Measurements from ENCODE around the gene MACROD2. TPM values are rescaled to one million over a fixed set of nuclear protein-coding genes. Genes with fewer than 3 reads are reported as not detected.

Gene MACROD2
- total and polyA plus RNA-seq, 2 donors (not counting 1 experiment from before 2014, with no cell fraction given) = 5.3 to 6.7 TPM

- Mint-ChIP-seq H3K9me3 (ENCODE audit: insufficient read depth) (peaks cover 5% of the 10 kb centered on the region), H3K4me1 (peaks cover 14% of the 10 kb centered on the region), H3K4me3 (no peak overlapping the region), H3K27me3 (peaks cover 15% of the 10 kb centered on the region), H3K27ac (no peak overlapping the region)
- Histone ChIP-seq H3K27ac (ENCODE audit: low read length in 2 of 2) (no peak overlapping the region), H3K4me2 (replicated peaks; ENCODE audit: low read depth, low read length, poor library complexity, severe bottlenecking) (no peak overlapping the region), H3K79me2 (ENCODE audit: control insufficient read depth, insufficient read depth, low read length) (no peaks in the 10 kb centered on the region), H3K36me3 (replicated peaks in 1 of 2; ENCODE audit: control extremely low read depth in 1 of 2, control insufficient read depth in 1 of 2, extremely low read depth in 1 of 2, insufficient read depth in 2 of 2, low read length in 1 of 2) (no peaks in the 10 kb centered on the region), H3K4me3 (ENCODE audit: control extremely low read depth in 1 of 5, extremely low read depth in 1 of 5, insufficient read depth in 1 of 5, low read depth in 2 of 5, low read length in 4 of 5) (no peak overlapping the region), H4K20me1 (ENCODE audit: control insufficient read depth, insufficient read depth, low read length, poor library complexity, severe bottlenecking) (no peaks in the 10 kb centered on the region), H3K9me3 (ENCODE audit: control extremely low read depth in 1 of 3, control insufficient read depth in 2 of 3, insufficient read depth in 1 of 3, low read length in 2 of 3) (peaks cover 0 to 10% (median 4%) of the 10 kb centered on the region in 3 donors), H3K27me3 (replicated peaks in 1 of 4; ENCODE audit: control extremely low read depth in 1 of 4, control insufficient read depth in 3 of 4, insufficient read depth in 4 of 4, low read length in 3 of 4) (no peaks in the 10 kb centered on the region), H3K9ac (ENCODE audit: low read length) (no peak overlapping the region), H3K4me1 (ENCODE audit: control insufficient read depth in 2 of 2, insufficient read depth in 2 of 2, low read length in 2 of 2) (peaks cover 6 to 7% of the 10 kb centered on the region in 2 donors), H2AFZ (ENCODE audit: insufficient read depth, low read depth, low read length, poor library complexity, severe bottlenecking) (no peak overlapping the region)
- POLR2A ChIA-PET = no interaction called here
- CTCF ChIA-PET = no interaction called here
- no peak for ATAC-seq (ENCODE audit: low read depth)
- intact Hi-C loops (cut with micrococcal nuclease) = no loop called here
- no peak for DNase-seq
- TF ChIP-seq EZH2 (IDR thresholded peaks at IDR 0.05; ENCODE audit: borderline replicate concordance, insufficient read depth, low read depth, low read length, poor library complexity, severe bottlenecking) = no peak
- no peak for TF ChIP-seq CTCF (IDR thresholded peaks at IDR 0.05)
- 75% methylated on average over 1 of the region's 2 CpGs for WGBS (ENCODE audit: insufficient coverage)
These were observed 1843.2 kb downstream of the MACROD2 start for GRCh38 chr20:15838466-15838865.

GRCh38 chr20:15840636-15841301 lies 1845.5 kb downstream of the MACROD2 start:
- H4K20me1 ChIP-seq (ENCODE audit: control insufficient read depth, insufficient read depth, low read length, poor library complexity, severe bottlenecking) = no peaks in the 10 kb centered on the region
- no peak overlapping the region for H3K4me3 ChIP-seq (ENCODE audit: control extremely low read depth in 1 of 5, extremely low read depth in 1 of 5, insufficient read depth in 1 of 5, low read depth in 2 of 5, low read length in 4 of 5)
- H3K27ac Mint-ChIP-seq = no peak overlapping the region
- TF ChIP-seq CTCF (IDR thresholded peaks at IDR 0.05) (no peak), EZH2 (IDR thresholded peaks at IDR 0.05; ENCODE audit: borderline replicate concordance, insufficient read depth, low read depth, low read length, poor library complexity, severe bottlenecking) (no peak)
- H3K9me3 ChIP-seq (ENCODE audit: control extremely low read depth in 1 of 3, control insufficient read depth in 2 of 3, insufficient read depth in 1 of 3, low read length in 2 of 3) = peaks cover 0 to 10% (median 4%) of the 10 kb centered on the region in 3 donors
- H3K4me3 Mint-ChIP-seq = no peak overlapping the region
- H3K9ac ChIP-seq (ENCODE audit: low read length) = no peak overlapping the region
- CTCF ChIA-PET = interaction anchor here (1.5 kb wide), 1 partner anchor 401 kb away, joined by 5 read pairs; no protein-coding TSS in a partner anchor
- POLR2A ChIA-PET = no interaction called here
- no peaks in the 10 kb centered on the region for H3K27me3 ChIP-seq (replicated peaks in 1 of 4; ENCODE audit: control extremely low read depth in 1 of 4, control insufficient read depth in 3 of 4, insufficient read depth in 4 of 4, low read length in 3 of 4)
- no CpG with 5 or more reads among the region's 4 CpGs for WGBS (ENCODE audit: insufficient coverage)
- peaks cover 18% of the 10 kb centered on the region for H3K4me1 Mint-ChIP-seq
- H3K27me3 Mint-ChIP-seq = peaks cover 15% of the 10 kb centered on the region
- H3K9me3 Mint-ChIP-seq (ENCODE audit: insufficient read depth) = peaks cover 5% of the 10 kb centered on the region
- no peak overlapping the region for H3K4me2 ChIP-seq (replicated peaks; ENCODE audit: low read depth, low read length, poor library complexity, severe bottlenecking)
- H3K79me2 ChIP-seq (ENCODE audit: control insufficient read depth, insufficient read depth, low read length) = no peaks in the 10 kb centered on the region
- no peak overlapping the region for H3K27ac ChIP-seq (ENCODE audit: low read length in 2 of 2)
- DNase-seq (no peak), ATAC-seq (ENCODE audit: low read depth) (no peak)
- H2AFZ ChIP-seq (ENCODE audit: insufficient read depth, low read depth, low read length, poor library complexity, severe bottlenecking) = no peak overlapping the region
- H3K4me1 ChIP-seq (ENCODE audit: control insufficient read depth in 2 of 2, insufficient read depth in 2 of 2, low read length in 2 of 2) = peaks cover 6 to 7% of the 10 kb centered on the region in 2 donors
- no peaks in the 10 kb centered on the region for H3K36me3 ChIP-seq (replicated peaks in 1 of 2; ENCODE audit: control extremely low read depth in 1 of 2, control insufficient read depth in 1 of 2, extremely low read depth in 1 of 2, insufficient read depth in 2 of 2, low read length in 1 of 2)
- intact Hi-C loops (cut with micrococcal nuclease) = no loop called here
